Retina (tissue), 1 donor: ENCODE data around the gene ZNF385C.
"Not testable (repeated sequence)": the region's sequence is repeated elsewhere in the genome, so short reads cannot be mapped to it uniquely, and the experiment has no call there.

ENCODE experiments used
- DNase-seq: peaks from one replicate; pipeline ENCODE4 v3.0.0-alpha.2; 2016

The ZNF385C gene

GRCh38 chr17:42016941-42017865 is 81.1 kb downstream of the ZNF385C start, which contains the start of gene DNAJC7:
Gene DNAJC7 (minus strand): TSS chr17:42017439. CDS start chr17:42017416, 23 bp downstream.
- DNase-seq, result peak; percentile 98

GRCh38 chr17:42016411-42016831 is 81.9 kb downstream of the ZNF385C start:
- no peak for DNase-seq

DNA sequence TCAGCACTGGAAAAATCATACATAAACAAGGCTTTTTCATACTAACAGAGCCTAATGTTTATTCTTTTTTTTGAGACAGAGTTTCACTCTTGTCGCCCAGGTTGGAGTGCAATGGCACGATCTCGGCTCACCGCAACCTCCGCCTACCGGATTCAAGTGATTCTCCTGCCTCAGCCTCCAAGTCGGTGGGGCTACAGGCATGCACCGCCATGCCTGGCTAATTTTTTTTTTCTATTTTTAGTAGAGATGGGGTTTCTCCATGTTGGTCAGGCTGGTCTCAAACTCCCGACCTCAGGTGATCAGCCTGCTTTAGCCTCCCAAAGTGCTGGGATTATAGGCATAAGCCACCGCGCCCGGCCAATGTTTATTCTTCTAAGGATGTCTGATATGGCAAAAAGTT is 84.5 kb downstream of the ZNF385C start:
- DNase-seq, result not testable (repeated sequence)

DNA sequence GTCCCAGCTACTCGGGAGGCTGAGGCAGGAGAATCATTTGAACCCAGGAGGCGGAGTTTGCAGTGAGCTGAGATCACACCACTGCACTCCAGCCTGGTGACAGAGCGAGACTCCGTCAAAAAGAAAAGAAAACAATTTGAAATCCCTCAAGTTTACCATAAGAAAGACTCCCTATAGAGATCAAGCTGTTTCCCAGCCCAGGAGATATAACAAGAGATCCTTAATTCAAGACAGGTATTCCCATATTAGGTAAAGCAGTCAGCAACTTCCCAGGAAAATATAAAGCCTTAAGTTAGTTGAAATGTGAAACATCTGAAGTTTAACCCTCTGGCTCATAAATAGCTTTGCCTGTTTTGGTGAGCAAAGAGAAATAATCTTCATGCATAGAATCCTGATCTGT is 85.9 kb downstream of the ZNF385C start:
- DNase-seq, result not testable (repeated sequence)

- DNase-seq, result no peak
Observed at GRCh38 chr17:42010898-42011516, 87.3 kb downstream of the ZNF385C start.

- DNase-seq, result not testable (repeated sequence)
Observed at GRCh38 chr17:42010266-42010680, 88.0 kb downstream of the ZNF385C start.

DNA sequence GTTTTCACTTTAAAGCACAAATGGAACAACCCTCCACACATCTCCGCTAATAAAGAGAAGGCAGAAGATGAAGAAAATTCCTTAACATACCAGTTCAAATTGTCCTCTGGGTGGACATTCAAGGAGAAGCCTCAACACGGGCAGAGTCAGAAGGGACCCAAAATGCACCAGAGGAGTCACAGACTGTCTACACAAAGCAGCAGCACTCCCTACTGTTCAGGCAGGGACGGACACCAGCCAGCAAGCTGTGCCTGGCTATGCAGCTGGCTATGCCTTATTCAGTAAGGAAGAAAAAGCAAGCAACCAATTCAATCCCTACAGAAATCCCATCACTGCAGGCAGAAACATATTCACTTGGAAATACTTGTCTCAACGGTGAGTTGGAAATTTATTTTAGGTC is 89.1 kb downstream of the ZNF385C start:
- no peak for DNase-seq

DNA sequence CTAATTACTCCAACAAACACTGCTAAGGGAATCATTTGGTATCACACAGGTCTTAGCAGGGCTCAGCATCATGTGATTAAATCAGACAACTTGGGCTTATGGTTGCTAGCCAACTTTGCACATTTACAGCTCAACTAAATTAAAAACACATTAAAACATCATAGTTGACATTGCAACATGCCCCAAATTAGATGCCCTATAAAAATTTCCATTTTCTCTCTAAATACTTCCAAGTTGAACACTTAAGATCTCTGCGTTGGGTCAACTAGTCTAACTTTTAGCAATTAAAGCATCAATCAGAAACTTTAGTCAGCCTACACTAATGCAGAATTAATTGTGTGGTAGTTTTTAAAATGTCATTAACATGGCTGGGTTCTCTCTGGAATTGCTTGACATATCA is 93.1 kb downstream of the ZNF385C start:
- DNase-seq, result no peak

- DNase-seq, result no peak
Observed at GRCh38 chr17:42002792-42003301, 95.4 kb downstream of the ZNF385C start.

DNA sequence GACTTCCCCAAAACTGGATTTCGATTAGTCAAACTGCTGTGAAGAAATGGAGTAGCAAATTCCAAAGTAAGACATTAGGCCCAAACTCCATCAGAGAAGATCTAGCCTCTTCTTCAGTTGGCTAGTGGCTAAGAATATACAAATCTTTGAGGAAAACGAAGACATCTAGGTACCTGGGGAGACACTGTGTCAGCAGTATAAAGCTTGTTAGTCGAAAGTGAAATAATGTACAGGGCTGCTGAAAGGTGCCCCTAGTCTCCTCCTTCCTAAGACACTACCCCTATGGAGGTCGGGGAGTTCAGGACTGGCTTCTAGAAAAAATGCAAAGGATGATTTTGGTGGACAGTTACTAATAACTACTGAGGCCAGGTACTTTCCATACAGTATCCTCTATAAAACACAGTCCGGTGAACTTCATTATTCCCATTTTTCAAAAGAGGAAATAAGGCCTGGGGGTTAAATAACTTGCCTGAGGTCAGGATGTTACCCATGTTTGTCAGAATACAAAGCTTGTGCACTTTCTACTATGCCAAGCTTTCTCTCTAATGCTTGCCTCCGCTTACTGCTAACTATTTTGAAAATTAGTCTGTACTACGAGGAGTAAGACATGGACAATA is 96.0 kb downstream of the ZNF385C start:
- DNase-seq, result no peak

GRCh38 chr17:42001729-42002128 is 96.5 kb downstream of the ZNF385C start:
- no peak for DNase-seq

DNA sequence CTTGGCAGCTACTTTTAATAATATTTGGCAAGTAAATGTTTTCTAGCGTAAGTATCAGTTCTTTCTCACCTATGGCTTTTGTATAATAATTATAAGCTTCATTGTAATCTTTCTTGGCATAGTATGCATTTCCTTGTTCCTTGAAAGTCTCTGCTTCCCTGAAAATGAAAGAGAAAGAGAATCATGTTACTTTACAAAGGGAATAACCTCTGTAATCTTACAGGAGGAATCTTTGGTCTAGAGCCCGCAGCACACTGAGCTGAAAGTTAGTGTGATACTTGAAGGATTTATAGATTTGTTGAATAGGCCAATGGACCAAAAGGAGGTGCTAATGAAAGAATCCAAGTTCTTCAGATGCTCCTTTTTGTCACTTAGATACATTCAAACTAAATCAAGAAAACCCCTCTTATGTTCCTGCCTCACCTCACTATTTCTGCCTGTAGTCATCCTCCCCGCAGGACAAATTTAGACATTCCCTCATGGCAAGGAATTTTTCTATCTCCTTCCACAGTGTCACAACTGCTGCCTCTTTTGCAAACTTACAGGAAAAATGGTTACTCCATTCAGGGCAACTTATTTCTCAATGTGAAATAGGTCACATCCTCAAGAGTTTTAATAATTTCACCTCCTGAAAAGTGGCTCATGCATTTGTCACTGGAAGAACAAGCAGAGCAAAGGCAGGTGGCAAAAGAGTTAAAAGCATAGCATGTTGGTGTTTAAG is 97.7 kb downstream of the ZNF385C start:
- DNase-seq, result no peak

DNA sequence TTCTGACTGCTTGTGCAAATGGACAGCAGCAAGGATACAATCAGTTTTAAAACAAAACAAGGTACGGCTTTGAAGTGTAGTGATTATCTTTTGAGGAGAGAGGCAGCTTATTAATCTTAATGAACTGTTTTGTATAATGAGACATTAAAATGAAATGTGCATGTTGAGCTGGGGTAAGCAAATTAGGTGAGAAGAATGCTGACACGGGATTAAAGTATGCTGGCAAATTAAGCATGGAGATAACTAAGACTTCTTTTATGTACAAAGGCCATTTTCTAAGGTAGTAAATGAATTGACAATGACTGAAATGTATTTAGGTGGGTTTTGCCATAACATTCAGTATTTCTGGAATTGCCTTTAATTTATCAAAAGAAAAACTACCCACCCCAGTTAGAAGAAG is 99.8 kb downstream of the ZNF385C start:
- DNase-seq, result no peak

DNA sequence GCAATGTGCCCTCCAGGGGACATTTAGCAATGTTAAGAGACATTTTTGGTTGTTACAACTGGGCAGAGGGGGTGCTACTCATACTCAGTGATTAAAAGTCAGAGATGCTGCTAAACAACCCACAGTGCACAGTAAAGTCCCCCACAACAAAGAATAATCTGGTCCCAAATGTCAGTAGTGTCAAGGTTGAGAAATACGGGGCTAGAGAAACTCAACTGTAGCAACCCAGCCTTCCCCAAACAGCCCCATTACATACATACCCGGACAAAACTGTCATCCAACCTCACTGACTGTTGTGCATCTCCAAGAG is 101.5 kb downstream of the ZNF385C start:
- no peak for DNase-seq

DNA sequence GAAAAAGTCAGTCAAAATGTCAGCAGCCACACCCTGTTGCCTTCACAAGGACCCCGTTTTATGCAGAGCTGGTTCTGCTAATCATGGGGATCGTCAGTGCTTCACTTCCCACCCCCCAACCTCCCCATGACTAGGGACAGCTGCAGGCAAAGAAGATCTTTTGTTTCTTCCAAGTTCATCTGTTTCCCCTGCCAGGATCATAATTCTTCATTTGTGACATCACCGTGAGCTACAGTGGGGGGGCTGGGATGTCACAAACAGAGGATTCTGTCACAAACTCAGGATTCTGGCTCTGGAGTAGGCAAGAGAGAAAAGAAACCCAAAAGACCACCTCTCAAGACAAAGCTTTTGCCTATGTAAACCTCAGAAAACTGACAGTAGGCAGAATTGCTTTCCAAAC is 105.7 kb downstream of the ZNF385C start:
- DNase-seq, result no peak

GRCh38 chr17:41989702-41990419 is 108.4 kb downstream of the ZNF385C start:
- no peak for DNase-seq

GRCh38 chr17:41988418-41988817 is 109.9 kb downstream of the ZNF385C start:
- no peak for DNase-seq

- no peak for DNase-seq
Observed at GRCh38 chr17:41987642-41988041, 110.6 kb downstream of the ZNF385C start.

- no peak for DNase-seq
Observed at GRCh38 chr17:41986634-41987033, 111.6 kb downstream of the ZNF385C start.

GRCh38 chr17:41985919-41986318 is 112.4 kb downstream of the ZNF385C start:
- no peak for DNase-seq

DNA sequence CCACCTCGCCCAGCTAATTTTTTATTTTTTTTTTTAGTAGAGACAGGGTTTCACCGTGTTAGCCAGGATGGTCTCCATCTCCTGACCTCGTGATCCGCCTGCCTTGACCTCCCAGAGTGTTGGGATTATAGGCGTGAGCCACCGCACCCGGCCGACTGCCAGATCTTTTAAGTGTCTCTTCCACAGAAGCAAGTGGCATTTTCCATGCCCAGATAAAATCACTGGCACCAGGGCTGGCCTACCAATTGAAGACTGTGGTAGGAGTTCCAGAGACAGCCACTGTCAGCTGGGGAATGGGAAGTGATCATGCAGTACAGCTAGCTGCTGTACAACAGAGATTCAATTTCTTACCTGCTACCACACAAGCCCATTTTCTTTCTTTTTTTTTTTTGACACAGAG is 113.8 kb downstream of the ZNF385C start:
- DNase-seq, result no peak
